ENCODE measurements around the gene NTRK3. TPM values are rescaled to one million over a fixed set of nuclear protein-coding genes. Genes with fewer than 3 reads are reported as not detected.

NTRK3 gene
- total and polyA plus RNA-seq, 8 donors = 0.13 to 1.1 (median 0.60) TPM

GRCh38 chr15:87887177-87887576 lies 369.4 kb downstream of the NTRK3 start:
- Histone ChIP-seq H3K36me3 (no peaks in the 10 kb centered on the region), H3K9me3 (no peaks in the 10 kb centered on the region), H3K27ac (no peak overlapping the region), H3K4me1 (no peaks in the 10 kb centered on the region), H3K4me3 (no peak overlapping the region), H3K27me3 (peaks cover 0 to 11% (median 5%) of the 10 kb centered on the region in 4 donors)
- 30 to 43% methylated on average over 1 of the region's 1 CpG for WGBS, 2 donors
- no peak for DNase-seq
- TF ChIP-seq CTCF (IDR thresholded peaks at IDR 0.05) = no peak
- intact Hi-C loops (cut with DNase I) = no loop called here
- ATAC-seq = no peak
- FAIRE-seq = no peak

- intact Hi-C loops (cut with DNase I) = no loop called here
- DNase-seq (no peak), FAIRE-seq (no peak), ATAC-seq (peak in 2 of 4 donors; percentile 32 to 44)
- H3K4me1 ChIP-seq = no peaks in the 10 kb centered on the region
- WGBS, 2 donors = 65 to 79% methylated on average over 1 of the region's 1 CpG
- H3K27me3 ChIP-seq = peaks cover 0 to 11% (median 5%) of the 10 kb centered on the region in 4 donors
- H3K27ac ChIP-seq = no peak overlapping the region
- H3K4me3 ChIP-seq = no peak overlapping the region
- TF ChIP-seq CTCF (IDR thresholded peaks at IDR 0.05) = no peak
- H3K36me3 ChIP-seq = no peaks in the 10 kb centered on the region
- H3K9me3 ChIP-seq = no peaks in the 10 kb centered on the region
These were observed 375.5 kb downstream of the NTRK3 start for GRCh38 chr15:87881026-87881425.

- no peak for ATAC-seq
- H3K27ac ChIP-seq = no peak overlapping the region
- no peak for FAIRE-seq
- DNase-seq = no peak
- TF ChIP-seq CTCF (IDR thresholded peaks at IDR 0.05) = no peak
- WGBS, 2 donors = 59 to 70% methylated on average over 5 of the region's 5 CpGs
- H3K27me3 ChIP-seq = no peaks in the 10 kb centered on the region
- H3K4me1 ChIP-seq = no peaks in the 10 kb centered on the region
- H3K9me3 ChIP-seq = no peaks in the 10 kb centered on the region
- no peak overlapping the region for H3K4me3 ChIP-seq
- H3K36me3 ChIP-seq = no peaks in the 10 kb centered on the region
- intact Hi-C loops (cut with DNase I) = no loop called here
These were observed 378.6 kb downstream of the NTRK3 start for GRCh38 chr15:87877822-87878542.

GRCh38 chr15:87877114-87877810 lies 379.3 kb downstream of the NTRK3 start:
- Histone ChIP-seq H3K4me1 (no peaks in the 10 kb centered on the region), H3K36me3 (no peaks in the 10 kb centered on the region), H3K27me3 (no peaks in the 10 kb centered on the region), H3K27ac (no peak overlapping the region), H3K9me3 (no peaks in the 10 kb centered on the region), H3K4me3 (no peak overlapping the region)
- FAIRE-seq (no peak), ATAC-seq (no peak), DNase-seq (no peak)
- WGBS, 2 donors = 64 to 65% methylated on average over 4 of the region's 4 CpGs
- no peak for TF ChIP-seq CTCF (IDR thresholded peaks at IDR 0.05)
- intact Hi-C loops (cut with DNase I) = no loop called here
